Measurements from ENCODE around the gene EPB42.
A peak's percentile ranks its signal among the peaks of the same experiment; 100 is the strongest.
"Not testable (repeated sequence)": the region's sequence is repeated elsewhere in the genome, so short reads cannot be mapped to it uniquely, and the experiment has no call there.

Gene EPB42

DNA sequence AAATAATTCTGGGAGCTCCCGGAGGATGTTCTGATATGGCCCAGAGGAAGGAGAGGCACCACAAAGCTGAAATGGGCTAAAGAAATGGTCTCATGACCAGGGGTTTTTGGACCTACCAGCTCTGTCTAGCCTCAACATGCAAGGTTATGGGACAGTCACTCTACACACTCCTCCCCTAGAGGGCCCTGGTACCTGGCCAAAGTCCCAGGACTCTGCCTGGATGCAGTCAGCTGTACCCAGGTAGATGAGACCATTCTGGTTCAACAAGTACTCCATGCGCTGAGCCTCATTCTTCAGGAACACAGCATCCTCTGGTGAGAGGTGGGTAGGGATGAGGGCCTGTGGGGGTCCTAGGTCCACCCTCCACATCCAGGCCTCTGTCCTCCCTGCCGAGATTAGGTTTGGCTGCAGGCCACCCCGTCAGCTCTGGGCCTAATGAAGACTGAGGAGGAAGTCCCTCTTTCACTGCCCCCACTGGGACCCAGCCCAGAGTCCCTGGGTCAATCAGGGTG lies 9.5 kb downstream of the EPB42 start:
- peak; percentile 33 for DNase-seq

DNA sequence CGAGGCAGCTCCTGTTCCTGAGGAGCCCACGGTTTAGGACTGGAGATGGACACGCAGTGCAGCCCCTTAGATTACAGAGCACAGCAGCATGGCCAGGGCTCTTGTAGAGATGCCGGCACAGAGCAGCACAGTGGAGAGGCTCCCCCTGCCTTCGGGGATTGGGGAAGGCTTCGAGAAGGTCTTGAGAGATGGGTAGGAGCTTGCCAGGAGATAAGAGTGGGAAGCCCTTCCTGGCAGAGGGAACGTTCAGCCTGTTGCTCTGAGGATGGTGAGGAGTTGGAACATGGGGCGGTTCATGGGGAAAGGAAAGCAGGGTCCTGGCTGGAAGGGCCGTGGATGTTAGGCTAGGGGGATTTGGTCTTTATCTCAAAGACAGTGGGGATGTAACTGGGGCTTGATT lies 10.0 kb downstream of the EPB42 start:
- DNase-seq, result no peak

DNA sequence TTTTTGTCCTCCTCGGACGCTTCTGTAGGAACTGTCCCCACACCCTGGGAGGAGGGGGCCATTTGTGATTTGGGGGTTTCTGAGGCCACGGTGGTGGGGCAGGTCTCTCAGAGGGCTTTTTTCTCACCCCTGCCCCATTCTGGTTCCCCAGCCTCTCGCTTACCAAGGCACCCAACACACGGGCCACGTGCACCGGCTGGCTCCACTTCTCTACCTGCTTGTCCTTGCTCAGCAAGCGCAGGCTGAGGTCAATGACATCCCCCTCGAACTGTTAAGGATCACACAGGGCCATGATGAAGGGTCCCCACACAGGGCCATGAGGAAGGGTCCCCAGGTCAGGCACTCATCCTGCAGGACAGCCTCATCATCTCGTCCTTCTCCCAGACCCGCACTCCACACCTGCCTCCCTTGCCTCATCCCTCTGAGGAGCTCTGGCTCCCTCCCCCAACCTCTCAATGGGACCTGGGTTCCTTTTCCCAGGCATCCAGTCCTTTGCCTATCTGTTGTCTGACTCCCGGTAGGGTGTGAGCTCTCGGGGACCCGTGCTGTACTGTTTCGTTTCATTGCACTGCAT lies 10.6 kb downstream of the EPB42 start:
- DNase-seq, result no peak

DNA sequence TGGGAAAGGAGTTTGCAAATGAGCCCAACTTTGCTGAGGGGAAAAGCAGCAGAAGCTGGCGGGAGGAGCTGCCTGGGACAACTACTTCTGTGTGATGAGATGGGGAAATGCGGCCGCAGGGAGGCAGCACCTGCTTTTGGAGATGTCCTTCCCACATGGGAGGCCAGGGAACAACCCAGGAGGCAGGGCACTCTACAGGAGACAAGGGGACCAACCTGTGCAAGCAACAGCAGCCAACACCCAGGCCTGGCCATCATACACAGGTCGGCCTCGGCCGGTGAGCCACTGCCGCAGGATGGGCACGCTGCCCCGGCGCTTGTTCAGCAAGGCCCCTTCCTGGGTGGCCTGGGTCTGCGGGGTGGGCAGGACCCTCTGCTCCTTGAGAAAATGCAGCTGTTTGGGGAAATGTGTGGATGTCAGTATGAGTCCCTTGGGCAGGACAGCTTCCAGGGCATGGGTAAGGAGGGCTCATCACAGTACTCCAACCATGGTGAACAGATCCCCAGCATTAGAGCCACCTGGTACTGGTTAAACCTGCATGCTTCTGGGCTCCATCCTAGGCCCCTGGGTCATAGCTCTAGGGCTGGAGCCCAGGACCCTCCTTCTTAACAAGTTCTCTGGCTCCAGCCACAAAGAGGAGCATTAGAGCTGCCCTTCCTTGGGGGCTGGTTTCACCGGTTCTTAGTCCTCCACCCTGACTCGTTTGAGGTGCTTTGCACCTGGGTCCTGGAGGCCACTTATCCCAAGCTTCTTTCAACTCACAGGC lies 11.6 kb downstream of the EPB42 start:
- no peak for DNase-seq

DNA sequence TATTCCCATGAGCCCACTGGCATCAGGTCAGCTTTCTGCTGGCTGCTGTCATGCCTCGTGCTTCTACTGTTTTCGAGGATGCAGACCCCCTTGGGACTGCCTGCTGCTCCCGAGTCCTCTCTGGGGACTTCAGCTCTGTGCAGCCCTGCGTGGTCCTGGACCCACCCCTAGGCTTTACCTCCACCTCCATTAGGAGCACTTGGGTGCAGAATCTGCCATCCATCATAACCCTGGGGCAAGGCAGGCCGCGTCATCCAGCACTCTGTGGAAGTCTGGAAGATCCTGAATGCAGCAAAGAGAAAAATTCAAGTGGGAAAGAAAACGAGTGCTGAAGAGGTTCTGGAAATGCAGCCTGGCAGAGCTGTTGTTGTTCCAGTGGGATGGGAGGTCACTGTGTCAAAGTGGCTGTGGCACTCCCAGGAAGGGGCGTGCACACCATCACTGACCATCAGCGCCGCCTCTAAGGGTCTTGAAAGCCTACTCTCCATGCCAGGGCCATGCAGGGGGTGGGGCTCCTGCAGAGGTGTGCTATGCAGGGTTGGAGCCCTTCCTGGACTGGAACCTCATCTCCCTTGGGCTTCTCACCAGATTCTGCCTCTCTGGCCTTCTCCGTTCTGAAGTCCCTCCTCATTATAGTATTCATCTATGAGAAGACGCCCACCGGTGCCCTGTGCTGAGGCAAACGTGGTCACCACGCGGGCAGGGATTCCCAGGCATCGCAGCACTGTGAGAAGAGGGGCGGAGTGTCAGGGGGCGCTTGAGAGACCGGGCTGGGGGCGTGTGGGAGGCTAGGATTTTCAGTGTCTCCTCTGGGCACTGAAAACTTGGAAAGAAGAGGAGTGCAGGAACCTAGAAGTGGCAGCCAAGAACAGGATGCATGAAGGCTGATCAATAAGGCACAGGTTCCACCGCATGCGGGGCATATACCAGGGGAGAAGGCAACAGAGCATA lies 12.5 kb downstream of the EPB42 start:
- no peak for DNase-seq

DNA sequence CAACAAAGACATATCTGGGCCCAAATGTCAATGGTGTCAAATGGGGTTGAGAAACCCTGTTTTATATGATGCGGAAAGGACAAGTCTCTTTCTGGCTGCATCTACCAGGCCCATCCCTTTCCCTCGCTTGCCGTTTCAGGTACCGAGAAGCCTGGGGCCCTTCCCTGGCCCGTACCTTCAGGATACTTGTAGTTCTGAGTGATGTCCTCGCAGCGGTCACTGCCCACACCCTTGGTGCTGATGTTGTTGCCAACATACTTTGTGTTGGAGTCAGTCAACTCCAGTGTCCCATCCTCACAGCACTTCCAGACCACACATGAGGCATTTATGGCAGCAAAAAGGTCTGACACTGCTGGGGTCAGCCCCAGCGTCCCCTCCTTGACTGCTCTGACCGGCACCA lies 13.8 kb downstream of the EPB42 start:
- DNase-seq, result no peak

DNA sequence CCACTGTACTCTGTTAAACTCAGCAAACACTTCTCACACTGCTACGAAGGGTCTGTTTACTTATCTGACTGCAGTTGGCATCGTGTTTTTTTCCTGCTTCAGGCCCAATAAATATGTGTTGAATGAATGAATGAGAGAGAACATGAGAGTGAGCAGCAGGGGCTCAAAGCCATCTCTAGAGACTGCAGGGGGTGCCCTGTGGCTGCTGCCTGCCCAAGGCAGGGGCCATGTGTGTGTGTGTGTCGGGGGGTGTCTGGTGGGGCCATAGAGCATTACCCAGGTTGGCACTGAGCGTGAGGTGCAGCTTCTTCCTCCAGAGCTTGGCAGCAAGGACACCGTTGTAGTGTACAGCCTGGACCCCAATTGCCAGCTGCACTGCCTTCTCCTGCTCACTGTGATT lies 14.8 kb downstream of the EPB42 start:
- DNase-seq, result no peak

DNA sequence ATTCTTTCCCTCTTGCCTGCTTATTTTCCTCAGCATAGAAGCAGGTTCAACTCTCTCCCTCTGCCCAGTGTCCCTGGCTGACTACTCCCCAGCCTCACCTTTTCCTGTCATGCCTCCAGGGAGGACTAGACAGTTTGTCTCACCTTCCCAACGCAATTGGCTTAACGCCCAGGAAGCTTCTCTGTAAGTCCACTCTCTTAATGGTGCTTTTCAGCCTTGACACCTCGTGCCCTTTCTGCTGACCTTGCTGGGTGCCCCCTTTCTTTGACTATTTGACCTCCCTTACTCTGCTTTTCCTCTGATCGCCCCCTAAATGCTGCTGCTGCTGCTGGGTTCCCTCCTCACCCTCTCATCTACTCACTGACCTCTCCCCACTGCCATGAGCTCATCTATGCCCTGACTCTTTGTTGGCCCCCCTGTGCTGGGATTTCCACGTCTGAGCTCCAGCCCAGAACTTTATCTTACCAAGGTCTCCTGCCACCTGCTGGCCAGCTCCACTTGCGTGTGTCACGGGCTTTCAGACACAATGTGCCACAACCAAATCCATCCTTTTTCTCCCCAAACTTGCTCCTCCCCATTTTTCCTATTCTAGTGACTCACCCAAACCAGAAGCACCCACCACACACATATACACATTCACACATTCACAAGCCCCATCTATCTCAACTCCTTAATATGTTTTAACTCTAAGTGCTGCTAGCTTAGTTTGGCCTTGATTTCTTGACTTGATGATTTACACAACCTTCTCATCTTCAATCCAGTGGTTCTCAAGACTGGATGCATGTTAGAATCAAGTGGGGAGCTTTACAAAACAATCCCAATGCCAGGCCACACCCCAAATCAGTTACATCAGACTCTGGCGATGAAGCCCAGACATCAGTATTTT lies 16.6 kb downstream of the EPB42 start:
- peak; percentile 66 for DNase-seq

DNA sequence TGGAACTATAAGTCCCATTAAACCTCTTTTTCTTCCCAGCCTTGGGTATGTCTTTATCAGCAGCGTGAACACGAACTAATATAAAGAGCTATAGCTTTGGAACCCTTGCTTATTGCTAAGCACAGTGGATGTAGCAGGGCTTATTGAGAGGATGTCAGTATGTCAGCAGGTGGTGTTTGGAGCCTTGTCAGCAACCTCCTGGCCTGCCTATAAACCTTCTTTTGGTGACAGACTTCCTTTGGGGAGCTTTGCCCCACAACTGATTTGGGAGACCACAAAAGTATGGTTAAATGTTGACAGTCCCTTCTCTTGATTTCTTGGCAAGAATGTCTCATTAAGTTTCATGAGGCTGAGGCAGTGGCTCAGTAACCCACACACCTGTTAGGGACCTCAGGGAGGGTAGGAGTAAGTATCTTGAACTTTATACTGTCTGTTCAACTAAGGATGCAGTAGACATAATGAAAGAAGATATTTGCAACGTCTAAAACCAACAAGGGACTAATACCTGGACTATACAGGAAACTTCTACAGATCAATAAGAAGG lies 20.8 kb downstream of the EPB42 start:
- DNase-seq, result no peak

DNA sequence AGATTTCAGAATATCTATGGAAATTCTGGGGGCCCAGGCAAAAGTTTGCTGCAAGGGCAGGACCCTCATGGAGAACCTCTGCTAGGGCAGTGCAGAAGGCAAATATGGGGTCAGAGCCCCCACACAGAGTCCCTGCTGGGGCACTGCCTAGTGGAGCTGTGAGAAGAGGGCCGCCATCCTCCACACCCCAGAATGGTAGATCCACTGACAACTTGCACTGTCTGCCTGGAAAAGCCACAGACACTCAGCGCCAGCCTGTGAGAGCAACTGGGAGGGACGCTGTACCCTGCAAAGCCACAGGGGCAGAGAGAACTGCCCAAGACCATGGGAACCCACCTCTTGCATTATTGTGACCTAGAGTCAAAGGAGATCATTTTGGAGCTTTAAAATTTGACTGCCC lies 21.8 kb downstream of the EPB42 start:
- DNase-seq, result no peak

DNA sequence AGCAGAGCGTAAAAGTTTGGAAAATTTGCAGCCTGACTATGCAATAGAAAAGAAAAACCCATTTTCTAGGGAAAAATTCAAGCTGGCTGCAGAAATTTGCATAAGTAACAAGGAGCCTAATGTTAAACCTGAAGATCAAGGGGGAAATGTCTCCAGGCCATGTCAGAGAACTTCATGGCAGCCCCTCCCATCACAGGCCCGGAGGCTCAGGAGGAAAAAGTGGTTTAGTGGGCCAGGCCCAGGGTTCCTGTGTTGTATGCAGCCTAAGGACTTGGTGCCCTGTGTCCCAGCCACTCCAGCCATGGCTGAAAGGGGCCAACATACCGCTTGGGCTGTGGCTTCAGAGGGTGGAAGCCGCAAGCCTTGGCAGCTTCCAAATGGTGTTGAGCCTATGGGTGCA lies 22.3 kb downstream of the EPB42 start:
- DNase-seq, result not testable (repeated sequence)

DNA sequence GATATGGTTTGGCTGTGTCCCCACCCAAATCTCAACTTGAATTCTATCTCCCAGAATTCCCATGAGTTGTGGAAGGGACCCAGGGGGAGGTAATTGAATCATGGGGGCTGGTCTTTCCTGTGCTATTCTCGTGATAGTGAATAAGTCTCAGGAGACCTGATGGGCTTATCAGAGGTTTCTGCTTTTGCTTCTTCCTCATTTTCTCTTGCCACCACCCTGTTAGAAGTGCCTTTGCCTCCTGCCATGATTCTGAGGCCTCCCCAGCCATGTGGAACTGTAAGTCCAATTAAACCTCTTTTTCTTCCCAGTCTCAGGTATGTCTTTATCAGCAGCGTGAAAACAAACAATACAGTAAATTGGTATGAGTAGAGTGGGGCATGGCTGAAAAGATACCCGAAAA lies 23.0 kb downstream of the EPB42 start:
- DNase-seq, result not testable (repeated sequence)

DNA sequence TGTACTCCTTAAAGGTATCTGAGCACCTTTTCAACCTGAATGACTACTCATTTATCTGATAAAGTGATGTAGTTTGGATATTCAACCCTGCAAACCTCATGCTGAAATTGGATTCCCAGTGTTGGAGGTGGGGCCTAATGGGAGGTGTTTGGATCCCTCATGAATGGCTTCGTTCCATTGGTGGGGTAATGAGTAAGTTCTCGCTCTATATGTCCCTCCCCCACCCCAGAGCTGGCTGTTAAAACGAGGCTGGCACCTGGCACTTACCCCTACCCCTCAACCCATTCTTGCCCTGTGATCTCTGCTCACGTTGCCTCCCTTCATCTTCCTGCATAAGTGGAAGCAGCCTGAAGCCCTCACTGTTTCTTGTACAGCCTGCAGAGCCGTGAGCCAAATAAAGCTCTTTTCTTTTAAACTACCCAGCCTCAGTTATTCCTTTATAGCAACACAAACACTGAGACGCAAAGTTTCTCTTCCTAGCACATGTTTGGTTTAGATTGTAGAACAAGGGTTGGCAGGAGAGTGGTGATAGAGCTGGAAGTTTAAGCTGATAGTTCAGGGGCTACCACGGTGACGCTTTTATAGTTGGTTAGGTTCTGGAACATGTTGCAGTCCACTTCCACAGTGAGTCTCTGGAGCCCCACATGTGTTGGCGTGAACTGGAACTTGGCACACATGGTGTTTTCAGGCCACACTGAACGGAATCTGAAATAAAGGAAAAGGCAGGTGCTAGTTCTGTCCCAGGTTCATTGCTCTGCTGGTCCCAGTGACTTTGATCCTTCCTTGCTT lies 23.9 kb downstream of the EPB42 start:
- no peak for DNase-seq

DNA sequence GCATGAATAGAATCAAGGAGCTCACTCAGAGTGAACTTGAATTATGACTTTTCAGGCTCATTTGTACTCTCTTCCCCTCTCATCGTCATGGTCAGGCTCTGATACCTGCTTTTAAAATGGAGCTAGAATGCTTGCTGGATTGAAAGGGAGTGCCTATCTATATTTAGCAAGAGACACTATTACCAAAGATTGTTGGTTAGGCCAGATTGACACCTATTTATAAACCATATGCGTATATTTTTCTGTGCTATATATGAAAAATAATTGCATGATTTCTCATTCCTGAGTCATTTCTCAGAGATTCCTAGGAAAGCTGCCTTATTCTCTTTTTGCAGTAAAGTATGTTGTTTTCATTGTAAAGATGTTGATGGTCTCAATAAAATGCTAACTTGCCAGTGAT lies 26.0 kb downstream of the EPB42 start:
- no peak for DNase-seq

DNA sequence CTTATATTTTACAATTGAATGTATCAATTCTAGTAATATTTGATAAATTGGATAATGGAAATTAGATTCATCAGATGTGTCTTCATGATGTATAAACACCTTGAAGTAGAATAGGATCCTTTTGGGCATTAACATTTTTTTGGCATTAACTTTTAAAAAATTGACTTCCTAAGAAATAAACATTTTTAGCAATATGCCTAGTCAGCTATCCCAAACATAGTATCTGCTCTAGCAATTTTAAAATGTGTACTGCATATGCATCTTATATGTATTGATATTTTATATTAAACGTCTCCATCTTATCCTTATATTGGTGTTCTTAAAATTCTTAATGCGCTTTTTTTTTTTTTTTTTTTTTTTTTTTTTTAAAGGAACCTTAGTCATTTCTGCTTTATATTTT lies 27.1 kb downstream of the EPB42 start:
- no peak for DNase-seq

DNA sequence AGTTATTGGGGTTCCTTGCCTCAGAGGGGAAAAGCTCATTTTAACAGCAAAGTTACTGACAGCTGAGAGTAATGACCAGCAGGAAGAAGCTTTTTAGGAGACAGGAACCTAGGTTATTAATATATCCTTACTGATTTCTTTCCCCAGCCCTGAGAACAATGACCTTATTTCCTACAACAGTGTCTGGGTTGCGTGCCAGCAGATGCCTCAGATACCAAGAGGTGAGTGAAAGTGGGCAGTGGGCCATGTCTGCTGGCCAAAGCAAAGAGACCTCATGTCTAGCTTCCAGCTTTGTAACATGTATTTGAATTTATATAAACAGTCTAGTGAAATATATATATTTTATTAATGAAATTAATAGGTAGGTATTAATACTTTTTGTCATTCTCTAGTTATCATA lies 30.6 kb downstream of the EPB42 start:
- DNase-seq, result no peak

DNA sequence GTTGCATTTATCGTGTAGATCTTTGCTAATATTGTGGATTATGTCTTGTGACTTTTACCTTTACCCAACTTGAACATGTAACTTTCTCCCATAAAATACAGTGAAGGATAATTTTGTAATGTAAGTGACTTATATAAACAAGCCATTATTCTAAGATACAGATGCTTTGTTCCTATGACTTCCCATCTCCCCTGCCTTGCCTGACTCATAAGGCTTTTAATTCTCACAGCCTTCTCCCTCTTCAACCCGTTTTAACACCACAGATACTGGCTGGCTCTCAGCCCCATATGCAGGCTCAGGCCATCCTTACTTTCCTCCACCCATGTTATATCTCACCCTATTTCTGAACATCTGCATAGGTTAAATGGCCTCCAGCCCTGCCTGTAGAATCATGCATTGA lies 31.5 kb downstream of the EPB42 start:
- no peak for DNase-seq

DNA sequence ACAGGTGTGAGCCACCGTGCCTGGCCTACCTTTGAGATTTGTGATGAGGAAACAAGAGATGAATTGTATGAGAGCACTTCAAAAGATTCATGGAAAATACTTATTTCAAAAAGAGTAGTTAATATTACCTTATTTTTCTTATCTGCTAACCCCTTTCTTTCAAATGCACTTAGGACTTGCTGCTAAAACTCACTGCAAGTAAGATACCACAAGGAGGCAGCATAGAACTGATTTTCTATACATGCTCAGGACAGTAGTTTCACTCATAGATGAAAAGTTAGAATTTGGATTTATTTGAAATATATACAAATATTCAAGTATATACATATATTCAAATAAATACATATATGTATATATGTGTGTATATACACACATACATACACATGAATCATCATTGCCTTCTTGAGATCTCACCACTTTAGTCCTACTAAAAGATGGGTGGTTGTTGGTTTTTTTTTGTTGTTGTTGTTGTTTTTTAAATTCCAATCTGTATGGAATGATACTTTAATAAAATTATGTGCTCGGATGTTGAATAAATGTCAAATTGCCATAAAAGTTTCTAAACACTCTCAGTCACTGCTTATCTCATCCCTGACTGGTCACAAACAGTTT lies 33.2 kb downstream of the EPB42 start:
- no peak for DNase-seq

DNA sequence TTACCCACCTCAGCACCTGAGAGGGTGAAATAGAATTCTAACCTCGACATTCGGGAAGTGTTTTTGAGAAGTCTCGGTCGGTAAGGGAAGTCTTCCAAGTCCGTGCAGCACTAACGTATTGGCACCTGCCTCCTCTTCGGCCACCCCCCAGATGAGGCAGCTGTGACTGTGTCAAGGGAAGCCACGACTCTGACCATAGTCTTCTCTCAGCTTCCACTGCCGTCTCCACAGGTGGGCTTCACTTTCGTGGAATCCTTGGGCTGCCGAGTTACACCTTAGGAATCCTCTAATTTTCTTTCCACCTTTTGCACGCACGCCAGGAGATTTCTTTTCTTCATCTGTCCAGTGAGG lies 34.8 kb downstream of the EPB42 start:
- no peak for DNase-seq

DNA sequence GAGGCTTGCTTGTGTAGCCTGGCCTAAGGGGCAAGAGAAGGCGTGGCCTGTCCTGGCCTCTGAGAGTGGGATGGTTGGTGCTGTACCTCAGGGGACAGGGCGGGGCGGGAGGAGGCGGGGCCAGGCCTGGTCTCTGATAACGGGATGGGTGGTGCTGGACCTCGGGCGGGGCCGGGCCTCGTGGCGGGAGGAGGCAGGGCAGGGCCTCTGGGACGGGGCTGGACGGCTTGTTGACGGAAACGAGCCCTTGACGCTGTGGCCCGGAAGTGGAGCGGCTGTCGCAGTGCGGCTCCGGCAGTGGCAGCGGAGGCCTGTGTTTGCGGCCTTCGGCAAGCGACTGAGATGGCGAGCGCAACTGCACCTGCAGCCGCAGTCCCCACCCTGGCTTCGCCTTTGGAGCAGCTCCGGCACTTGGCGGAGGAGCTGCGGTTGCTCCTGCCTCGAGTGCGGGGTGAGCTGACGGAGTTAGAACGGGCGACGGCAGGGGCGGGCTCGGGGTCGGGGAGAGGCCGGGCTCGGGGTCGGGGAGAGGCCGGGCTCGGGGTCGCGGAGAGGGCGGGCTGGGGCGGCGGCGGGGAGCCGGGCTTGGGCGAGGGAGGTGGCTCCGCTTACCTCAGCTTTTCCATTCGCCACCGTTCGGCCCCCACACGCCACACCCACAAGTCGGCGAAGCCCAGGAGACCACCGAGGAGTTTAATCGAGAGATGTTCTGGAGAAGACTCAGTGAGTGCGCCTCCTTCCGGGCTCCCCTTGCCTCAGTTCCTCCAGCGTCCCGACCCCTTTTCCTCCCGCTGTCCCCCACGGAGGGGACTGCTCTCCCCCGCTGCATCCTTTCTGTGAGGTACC lies 35.4 kb downstream of the EPB42 start, which contains the start of gene CCNDBP1:
TSS of gene CCNDBP1 (plus strand) at position 247 of the 846 bp plus-strand sequence. CDS start at position 343, 96 bp downstream.
- DNase-seq, result peak; percentile 96

Measured in activated CD8-positive, alpha-beta memory T cell treated with anti-CD3 and anti-CD28 coated beads for 24 hours (primary cell).